GM19452 (cell line): Measurements from ENCODE around the gene DNAJC17.

Experiments
- ATAC-seq: cut with Tn5 transposase; IDR thresholded peaks from one replicate; pipeline ENCODE4 v1.9.1; 2021; ENCODE audit not compliant: unreplicated experiment

Gene DNAJC17

DNA sequence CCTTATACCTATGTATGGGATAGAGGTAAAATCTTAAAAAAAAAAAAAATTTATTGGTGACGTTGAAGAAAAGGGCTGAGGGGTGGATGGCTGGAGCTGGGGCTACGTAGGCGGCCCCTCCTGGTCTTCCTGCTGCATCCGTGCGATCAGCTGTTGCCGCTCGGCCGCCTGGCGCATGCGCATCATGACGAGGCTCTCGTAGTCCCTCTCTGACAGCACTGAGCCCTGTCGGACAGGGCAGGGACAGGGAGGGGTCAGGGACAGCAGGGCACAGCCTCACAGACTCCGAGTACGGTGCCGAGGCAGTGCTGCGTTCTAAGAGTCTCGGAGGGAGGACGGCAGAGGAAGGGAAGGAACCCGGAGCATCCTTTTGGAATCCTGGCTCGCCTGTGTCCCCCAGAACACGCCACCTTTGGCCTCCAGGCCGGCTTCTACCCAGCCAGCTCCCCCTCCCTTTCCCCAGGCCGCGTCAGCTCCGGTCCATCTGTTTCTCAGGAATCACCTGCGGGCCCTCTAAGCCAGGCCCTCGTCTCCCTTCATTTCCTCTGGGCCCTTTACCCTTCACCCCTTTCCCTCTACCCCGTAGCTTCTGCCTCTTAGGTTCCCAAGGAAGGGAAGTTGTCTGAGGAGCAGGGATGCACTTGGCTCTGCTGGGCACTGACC lies 39.3 kb downstream of the DNAJC17 start:
- ATAC-seq = no peak

GRCh38 chr15:40766906-40767837 lies 40.1 kb downstream of the DNAJC17 start:
- no peak for ATAC-seq

- no peak for ATAC-seq
Measured at GRCh38 chr15:40766194-40766815, 41.0 kb downstream of the DNAJC17 start.

DNA sequence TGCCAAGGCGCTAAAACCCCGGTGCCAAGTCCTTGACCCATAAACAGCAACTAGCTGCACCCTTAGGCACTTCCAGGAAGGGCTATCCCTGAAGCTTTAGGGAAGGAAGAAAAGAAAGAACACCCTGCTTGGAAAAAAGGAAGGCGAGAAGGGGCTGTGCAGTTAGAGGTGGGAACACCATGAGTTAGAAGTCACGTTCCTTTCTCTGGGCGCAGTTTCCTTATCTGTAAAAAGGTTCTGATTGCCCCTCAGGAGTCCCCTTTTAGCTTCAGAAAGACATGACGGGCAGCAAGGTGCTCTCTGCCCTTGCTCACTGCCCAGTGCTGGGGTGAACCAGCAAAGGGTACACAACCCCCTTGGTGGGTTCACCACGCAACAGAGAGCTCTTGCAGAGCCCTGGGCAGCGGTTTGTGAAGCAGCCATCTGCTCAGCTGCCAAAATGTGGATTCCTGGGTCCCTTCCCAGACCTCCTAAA lies 42.6 kb downstream of the DNAJC17 start:
- ATAC-seq = no peak

DNA sequence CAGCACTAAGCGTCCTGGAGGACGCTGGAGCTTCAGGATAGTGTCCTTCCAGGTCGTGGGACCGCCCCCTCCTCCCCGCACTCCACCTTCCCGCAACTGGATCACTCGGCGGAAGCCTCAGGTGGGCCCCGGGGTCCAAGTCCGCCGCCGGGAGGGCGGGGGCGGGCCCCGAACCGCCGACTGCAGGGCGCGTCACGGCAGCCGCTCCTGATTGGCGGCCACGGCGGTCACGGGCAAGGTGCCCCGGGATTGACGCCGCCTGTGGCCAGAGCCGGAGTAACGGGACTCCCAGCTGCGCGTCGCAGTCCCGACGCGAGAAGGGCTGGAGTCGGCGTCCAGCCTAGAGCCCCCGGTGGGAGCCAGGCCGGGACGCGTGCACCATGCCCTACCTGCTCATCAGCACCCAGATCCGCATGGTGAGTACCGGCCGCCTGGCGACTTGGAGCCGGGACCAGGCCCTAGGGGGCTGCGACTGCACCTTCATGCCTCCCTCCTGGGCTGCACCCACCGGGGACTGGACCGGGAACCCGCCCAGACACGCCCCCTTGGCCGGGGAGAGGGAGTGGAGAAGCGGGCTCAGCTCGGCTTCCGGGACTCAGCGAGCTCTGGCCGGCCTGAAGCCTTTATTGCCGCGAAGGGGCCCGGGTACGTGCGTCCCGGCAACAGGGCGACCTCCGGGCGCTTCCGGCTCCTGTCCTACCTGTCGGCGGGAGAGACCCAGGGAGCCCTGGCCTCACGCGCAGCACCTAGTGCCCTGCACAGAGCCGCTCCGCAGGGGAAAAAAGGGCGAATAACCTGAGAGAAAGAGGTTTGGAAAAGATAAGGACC lies 43.3 kb downstream of the DNAJC17 start, which contains the start of gene GCHFR:
TSS of gene GCHFR (plus strand) at position 268 of the 828 bp plus-strand sequence. CDS start at position 381, 113 bp downstream.
- ATAC-seq = peak; percentile 43

GRCh38 chr15:40762919-40763800 lies 44.1 kb downstream of the DNAJC17 start:
- peak; percentile 5 for ATAC-seq

GRCh38 chr15:40759961-40760360 lies 47.3 kb downstream of the DNAJC17 start:
- ATAC-seq = no peak

- no peak for ATAC-seq
Measured at GRCh38 chr15:40756938-40757337, 50.3 kb downstream of the DNAJC17 start.

DNA sequence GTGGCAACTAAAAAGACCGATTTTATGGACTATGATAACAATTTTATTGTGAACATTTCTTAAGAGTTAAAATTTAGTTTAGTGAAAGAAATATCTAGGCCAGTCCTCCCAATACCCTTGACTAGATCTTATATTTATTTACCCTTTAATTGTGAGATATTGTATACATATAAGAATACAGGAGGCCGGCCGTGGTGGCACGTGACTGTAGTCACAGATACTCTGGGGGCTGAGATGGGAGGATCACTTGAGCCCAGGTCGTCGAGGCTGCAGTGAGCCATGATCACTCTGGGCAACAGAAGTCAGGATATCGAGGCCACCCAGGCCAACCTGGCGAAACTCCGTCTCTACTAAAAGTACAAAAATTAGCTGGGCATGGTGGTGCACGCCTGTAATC lies 51.5 kb downstream of the DNAJC17 start:
- ATAC-seq = no peak

DNA sequence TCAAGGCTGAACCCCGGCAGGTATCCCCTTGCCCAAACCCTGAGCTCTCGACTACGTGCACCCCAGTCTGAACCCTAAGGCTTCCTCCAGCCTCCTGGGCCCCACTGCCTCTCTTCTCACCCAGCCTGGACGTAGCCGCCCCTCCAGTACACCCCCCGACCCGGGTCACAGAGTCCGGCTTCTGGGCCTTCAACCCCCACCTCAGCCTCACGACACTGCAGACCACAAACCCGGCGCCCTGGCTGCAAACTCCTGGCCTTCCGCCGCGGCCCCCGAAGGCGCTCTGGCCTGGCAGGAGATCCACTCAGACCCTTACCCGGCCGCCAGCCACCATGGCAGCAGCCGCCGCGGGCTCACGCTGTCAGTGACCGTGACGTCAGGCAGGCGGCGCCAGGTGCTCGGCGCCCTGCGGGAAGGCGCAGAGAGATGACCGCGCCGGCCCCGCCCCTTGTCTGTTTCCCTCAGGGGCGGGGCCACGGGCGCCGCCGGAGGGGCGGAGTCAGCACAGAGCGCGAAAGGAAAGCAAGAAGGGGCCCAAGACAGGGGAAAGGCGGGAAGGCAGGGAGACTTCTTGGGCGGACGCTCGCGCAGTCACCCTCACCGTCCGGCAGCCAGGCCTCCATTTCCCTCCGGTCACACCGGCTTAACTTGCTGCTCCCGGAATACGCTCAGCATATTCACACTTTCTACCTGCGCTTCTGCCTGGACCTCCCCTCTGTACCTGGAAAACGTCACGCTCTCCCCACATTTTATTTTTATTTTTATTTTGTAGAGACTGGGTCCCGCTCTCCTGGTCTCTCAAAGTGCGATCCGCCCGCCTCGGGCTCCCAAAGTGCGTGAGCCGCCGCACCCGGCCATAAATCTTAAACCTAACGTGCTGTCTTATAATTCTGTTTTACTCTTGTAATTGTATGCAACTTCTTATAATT lies 52.1 kb downstream of the DNAJC17 start, which contains the start of gene RMDN3:
TSS of gene RMDN3 (minus strand) at position 372 of the 929 bp plus-strand sequence. CDS start 471 bp downstream, outside the sequence.
- peak; percentile 81 for ATAC-seq

DNA sequence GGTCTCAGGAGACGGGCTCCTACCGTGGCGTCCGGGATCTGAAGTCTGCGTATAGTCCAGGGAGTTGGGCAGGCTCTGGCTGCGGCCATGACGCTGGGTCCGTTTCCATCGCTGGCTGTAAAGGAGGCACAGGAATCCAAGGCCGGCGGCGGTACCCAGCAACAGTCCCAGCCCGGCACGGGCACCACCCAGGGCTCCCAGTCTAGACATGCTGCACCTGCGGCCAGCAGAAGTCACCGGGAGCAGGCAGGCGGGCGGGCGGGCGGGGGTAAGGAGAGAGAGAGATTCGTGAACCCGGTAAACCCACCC lies 52.7 kb downstream of the DNAJC17 start:
- ATAC-seq = no peak

- no peak for ATAC-seq
Measured at GRCh38 chr15:40751745-40752144, 55.5 kb downstream of the DNAJC17 start.

DNA sequence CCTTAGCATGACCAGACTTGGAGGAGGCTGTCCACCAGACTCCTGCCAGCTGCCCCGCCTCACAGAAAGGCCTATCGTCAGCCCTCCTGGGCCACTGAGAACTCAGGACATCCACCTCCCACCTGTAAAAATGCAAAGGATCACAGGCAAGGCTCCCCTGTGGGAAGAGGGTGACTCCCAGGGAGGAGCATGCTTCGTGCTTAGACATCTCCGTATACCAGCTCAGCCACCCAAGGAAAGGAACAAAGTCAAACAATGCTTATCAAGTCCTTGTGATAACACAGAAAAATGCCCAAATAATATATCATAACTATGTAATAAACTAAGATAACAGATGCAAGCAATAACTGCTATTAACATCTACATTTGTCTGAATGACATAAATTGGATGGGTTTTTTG lies 56.4 kb downstream of the DNAJC17 start:
- ATAC-seq = no peak

GRCh38 chr15:40749151-40749630 lies 58.1 kb downstream of the DNAJC17 start:
- ATAC-seq = no peak

DNA sequence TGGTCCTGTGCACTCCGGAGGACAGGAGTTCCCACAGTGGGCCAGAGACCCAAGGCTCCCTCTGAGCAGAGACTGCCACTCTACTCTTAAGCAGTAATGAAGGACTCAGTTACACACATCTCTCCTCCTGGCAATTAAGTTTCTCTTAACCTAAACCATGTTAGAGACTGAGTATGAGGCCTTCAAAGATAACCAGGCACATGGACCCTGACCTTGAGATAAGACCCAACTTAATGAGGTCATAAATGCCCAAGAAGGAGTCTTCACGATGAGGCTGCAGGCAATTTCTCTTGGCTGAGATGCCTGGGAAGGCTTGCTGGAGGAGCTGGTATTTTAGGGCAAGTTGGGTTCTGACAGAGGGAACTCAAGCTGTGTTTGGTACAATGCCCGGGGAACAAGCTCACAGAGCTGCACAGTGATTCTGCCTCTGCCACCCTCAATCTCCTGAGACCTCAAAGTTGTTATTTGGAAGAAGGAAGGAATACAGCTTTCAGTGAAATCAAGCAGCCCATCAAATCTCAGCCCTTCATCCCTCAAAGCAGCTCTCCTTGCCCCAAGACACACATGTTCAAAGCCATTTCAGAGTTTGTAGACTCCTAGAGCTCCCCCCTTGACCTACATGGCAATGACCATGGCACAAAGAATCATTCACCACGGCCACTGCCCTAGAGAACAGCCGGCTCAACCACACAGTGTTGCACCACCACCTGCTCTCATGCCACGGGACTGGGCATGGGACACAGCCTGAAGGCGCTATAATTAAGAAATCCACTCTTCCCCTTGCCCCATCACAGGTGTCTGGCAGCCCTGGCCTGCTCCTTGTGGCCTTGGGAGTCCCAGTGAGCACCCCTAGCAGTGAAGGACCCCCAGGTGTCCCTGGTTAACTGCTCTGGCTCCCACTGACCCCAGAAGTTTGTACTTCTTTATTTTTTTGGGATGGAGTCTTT lies 59.3 kb downstream of the DNAJC17 start:
- ATAC-seq = no peak

GRCh38 chr15:40746916-40747418 lies 60.3 kb downstream of the DNAJC17 start:
- no peak for ATAC-seq

DNA sequence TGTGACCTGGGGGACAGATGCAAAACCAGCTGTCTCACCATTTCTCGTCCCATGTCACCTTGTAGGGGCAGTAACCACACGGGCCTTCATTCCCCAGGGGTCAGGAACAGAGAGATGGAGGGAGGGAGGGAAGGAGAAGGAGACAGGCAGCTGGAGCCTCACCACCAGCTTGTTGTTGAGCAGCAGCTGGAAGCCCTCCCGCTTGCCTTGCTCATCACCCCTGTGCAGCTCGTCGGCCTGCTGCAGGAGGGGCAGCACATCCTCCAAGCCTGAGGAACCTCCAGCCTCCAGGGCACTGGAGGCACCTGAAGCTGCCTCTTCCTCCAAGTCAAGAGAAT lies 62.5 kb downstream of the DNAJC17 start:
- ATAC-seq = no peak
